Measurements from ENCODE around the gene PRMT2.

PRMT2 gene

GRCh38 chr21:46635324-46636180 is at the start of gene PRMT2:
PRMT2 (plus strand) TSS chr21:46635674; CDS start chr21:46636952, 1,278 bp downstream.
- DNase-seq (ENCODE audit: extremely low read depth in 1 of 2, low read depth in 1 of 2) = peak; percentile 94 to 95

- no peak for DNase-seq (ENCODE audit: extremely low read depth in 1 of 2, low read depth in 1 of 2)
Observed at GRCh38 chr21:46594276-46594675, 41.2 kb upstream of the PRMT2 start.

- no peak for DNase-seq (ENCODE audit: extremely low read depth in 1 of 2, low read depth in 1 of 2)
Observed at GRCh38 chr21:46596201-46596600, 39.3 kb upstream of the PRMT2 start.

GRCh38 chr21:46597031-46597430 is 38.4 kb upstream of the PRMT2 start:
- no peak for DNase-seq (ENCODE audit: extremely low read depth in 1 of 2, low read depth in 1 of 2)

- no peak for DNase-seq (ENCODE audit: extremely low read depth in 1 of 2, low read depth in 1 of 2)
Observed at GRCh38 chr21:46597896-46598343, 37.6 kb upstream of the PRMT2 start.

GRCh38 chr21:46598581-46599572 is 36.6 kb upstream of the PRMT2 start:
- no peak for DNase-seq (ENCODE audit: extremely low read depth in 1 of 2, low read depth in 1 of 2)

GRCh38 chr21:46600305-46600704 is 35.2 kb upstream of the PRMT2 start:
- DNase-seq (ENCODE audit: extremely low read depth in 1 of 2, low read depth in 1 of 2) = no peak

- DNase-seq (ENCODE audit: extremely low read depth in 1 of 2, low read depth in 1 of 2) = no peak
Observed at GRCh38 chr21:46600978-46601377, 34.5 kb upstream of the PRMT2 start.

GRCh38 chr21:46603228-46603627 is 32.2 kb upstream of the PRMT2 start:
- no peak for DNase-seq (ENCODE audit: extremely low read depth in 1 of 2, low read depth in 1 of 2)

- no peak for DNase-seq (ENCODE audit: extremely low read depth in 1 of 2, low read depth in 1 of 2)
Observed at GRCh38 chr21:46604329-46604974, 31.0 kb upstream of the PRMT2 start.

GRCh38 chr21:46604975-46605766 is 30.3 kb upstream of the PRMT2 start, which contains the start of gene S100B:
S100B (minus strand) TSS chr21:46605082; CDS start chr21:46602415, 2,667 bp downstream.
- no peak for DNase-seq (ENCODE audit: extremely low read depth in 1 of 2, low read depth in 1 of 2)

- DNase-seq (ENCODE audit: extremely low read depth in 1 of 2, low read depth in 1 of 2) = peak in 1 of 2 donors; percentile 25
Observed at GRCh38 chr21:46605767-46606426, 29.6 kb upstream of the PRMT2 start.

GRCh38 chr21:46606427-46606813 is 29.1 kb upstream of the PRMT2 start:
- DNase-seq (ENCODE audit: extremely low read depth in 1 of 2, low read depth in 1 of 2) = no peak

- no peak for DNase-seq (ENCODE audit: extremely low read depth in 1 of 2, low read depth in 1 of 2)
Observed at GRCh38 chr21:46607636-46608035, 27.8 kb upstream of the PRMT2 start.

GRCh38 chr21:46608672-46609111 is 26.8 kb upstream of the PRMT2 start:
- DNase-seq (ENCODE audit: extremely low read depth in 1 of 2, low read depth in 1 of 2) = no peak

GRCh38 chr21:46610018-46610701 is 25.3 kb upstream of the PRMT2 start:
- no peak for DNase-seq (ENCODE audit: extremely low read depth in 1 of 2, low read depth in 1 of 2)

- no peak for DNase-seq (ENCODE audit: extremely low read depth in 1 of 2, low read depth in 1 of 2)
Observed at GRCh38 chr21:46613391-46613790, 22.1 kb upstream of the PRMT2 start.

- DNase-seq (ENCODE audit: extremely low read depth in 1 of 2, low read depth in 1 of 2) = no peak
Observed at GRCh38 chr21:46616050-46616449, 19.4 kb upstream of the PRMT2 start.

- DNase-seq (ENCODE audit: extremely low read depth in 1 of 2, low read depth in 1 of 2) = no peak
Observed at GRCh38 chr21:46616656-46617055, 18.8 kb upstream of the PRMT2 start.

All from stimulated activated CD8-positive, alpha-beta memory T cell treated with anti-CD3 and anti-CD28 coated beads, Interleukin-7, amount 100 ng/mL, for 48 hours (primary cell).